Sigmoid colon (tissue), 7 donors: Measurements from ENCODE around the gene ALPK3. TPM values are rescaled to one million over a fixed set of nuclear protein-coding genes. Genes with fewer than 3 reads are reported as not detected.

Experiments used
- DNase-seq: peaks from one replicate; pipeline ENCODE4 v3.0.0-alpha.2; 2019
- H3K27ac ChIP-seq, 4 donors: fragments of 200-600 bp; sonication (generic); one replicate each; pipeline ENCODE4 v1.5.1; 2016 to 2019; ENCODE audit warnings: mild to moderate bottlenecking in 1 of 4
- H3K27me3 ChIP-seq, 3 donors: fragments of 200-600 bp; sonication (generic); one replicate each; pipeline ENCODE4 v1.5.1; 2019; ENCODE audit warnings: mild to moderate bottlenecking in 1 of 3
- H3K36me3 ChIP-seq, 4 donors: fragments of 200-600 bp; sonication (generic); one replicate each; pipeline ENCODE4 v1.5.1; 2016 to 2019
- H3K4me1 ChIP-seq, 4 donors: fragments of 200-600 bp; sonication (generic); one replicate each; pipeline ENCODE4 v1.5.1; 2017 to 2019
- H3K4me3 ChIP-seq, 4 donors: fragments of 200-600 bp; sonication (generic); one replicate each; pipeline ENCODE4 v1.5.1; 2017 to 2019; ENCODE audit warnings: mild to moderate bottlenecking in 2 of 4, moderate library complexity in 1 of 4
- H3K9me3 ChIP-seq, 4 donors: fragments of 200-600 bp in 3 of 4; sonication (generic) in 3 of 4; one replicate each; pipeline versions ENCODE4 v1.5.1 to v1.6.1; 2013 to 2019
- EP300 ChIP-seq, 4 donors: sonication (generic); formaldehyde crosslinking; IDR thresholded peaks; one replicate each; pipeline ENCODE4 v1.6.1; 2017; ENCODE audit warnings: antibody characterized with exemption in 4 of 4
- POLR2A ChIP-seq, 2 donors: fragments of 450-650 bp; IDR thresholded peaks; one replicate each; pipeline ENCODE4 v1.6.1; 2016; ENCODE audit warnings: antibody characterized with exemption in 2 of 2, mild to moderate bottlenecking in 2 of 2, moderate library complexity in 2 of 2
- POLR2AphosphoS5 ChIP-seq, 4 donors: sonication (generic); formaldehyde crosslinking; IDR thresholded peaks; one replicate each; pipeline ENCODE4 v1.6.1; 2017; ENCODE audit warnings: antibody characterized with exemption in 4 of 4
- WGBS, 2 donors: extraction: QIAGEN DNeasy Blood & Tissue Kit; methylation state at CpG; one replicate each; pipeline ENCODE4 v1.1.7; 2013; 5-methylcytosine and 5-hydroxymethylcytosine counted together
- intact Hi-C: fragments of 100-400 bp; cut with DNase I; formaldehyde crosslinking; loops from one replicate; pipeline ENCODE4 v1.15.1; 2023
- polyA plus RNA-seq, 3 donors: library from polyadenylated mRNA; stranded (reverse); fragments of 200-250 nt; gene quantifications; one replicate each; pipeline ENCODE4 v1.2.3, GENCODE V29; 2013
- total RNA-seq, 4 donors: library from RNA; depleted of rRNA; stranded (reverse); fragments of >200 nt; gene quantifications; one replicate each; pipeline ENCODE4 v1.1.0, GENCODE V29; 2016
- TF ChIP-seq, protein P1 (sequence below), 4 experiments: fragments of 450-650 bp in 3 of 4; fragments of 200-600 bp in 1 of 4; IDR thresholded peaks; one replicate each; pipeline ENCODE4 v1.5.1; 2016 to 2019; ENCODE audit warnings: antibody characterized with exemption in 4 of 4, mild to moderate bottlenecking in 3 of 4, moderate library complexity in 2 of 4
- donor health status: healthy with polysubstance abuse.
- donor health status: Bipolar disorder and iron deficiency.
- donor health status: healthy.

The ALPK3 gene
- total and polyA plus RNA-seq, 7 donors: under 0.01 to 41.0 (median 3.9) TPM

DNA sequence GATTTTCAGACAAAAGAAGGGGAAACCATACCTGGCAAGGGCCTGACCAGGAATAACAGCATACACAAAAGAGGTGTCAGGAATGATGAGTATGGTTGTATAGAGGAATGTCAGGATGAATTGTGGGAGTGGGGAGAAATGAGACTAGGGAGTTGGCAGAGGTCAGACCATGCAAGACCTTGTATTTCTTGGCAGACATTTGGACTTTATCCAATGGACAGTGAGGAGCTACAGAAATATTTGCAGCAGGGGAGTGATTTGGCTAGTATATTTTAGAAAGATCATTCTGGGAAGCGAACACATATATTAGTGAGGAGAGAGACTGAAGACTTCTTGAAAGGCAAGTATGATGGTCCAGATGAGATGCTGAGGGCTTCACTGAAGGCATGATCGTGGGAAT is 25.4 kb upstream of the ALPK3 start:
- no peak for DNase-seq
- H3K4me1 ChIP-seq: peaks cover 0 to 33% (median 28%) of the 10 kb centered on the region in 4 donors
- H3K27me3 ChIP-seq: no peaks in the 10 kb centered on the region
- TF ChIP-seq, protein P1, sequence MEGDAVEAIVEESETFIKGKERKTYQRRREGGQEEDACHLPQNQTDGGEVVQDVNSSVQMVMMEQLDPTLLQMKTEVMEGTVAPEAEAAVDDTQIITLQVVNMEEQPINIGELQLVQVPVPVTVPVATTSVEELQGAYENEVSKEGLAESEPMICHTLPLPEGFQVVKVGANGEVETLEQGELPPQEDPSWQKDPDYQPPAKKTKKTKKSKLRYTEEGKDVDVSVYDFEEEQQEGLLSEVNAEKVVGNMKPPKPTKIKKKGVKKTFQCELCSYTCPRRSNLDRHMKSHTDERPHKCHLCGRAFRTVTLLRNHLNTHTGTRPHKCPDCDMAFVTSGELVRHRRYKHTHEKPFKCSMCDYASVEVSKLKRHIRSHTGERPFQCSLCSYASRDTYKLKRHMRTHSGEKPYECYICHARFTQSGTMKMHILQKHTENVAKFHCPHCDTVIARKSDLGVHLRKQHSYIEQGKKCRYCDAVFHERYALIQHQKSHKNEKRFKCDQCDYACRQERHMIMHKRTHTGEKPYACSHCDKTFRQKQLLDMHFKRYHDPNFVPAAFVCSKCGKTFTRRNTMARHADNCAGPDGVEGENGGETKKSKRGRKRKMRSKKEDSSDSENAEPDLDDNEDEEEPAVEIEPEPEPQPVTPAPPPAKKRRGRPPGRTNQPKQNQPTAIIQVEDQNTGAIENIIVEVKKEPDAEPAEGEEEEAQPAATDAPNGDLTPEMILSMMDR (IDR thresholded peaks at IDR 0.05): no peak
- no peak for TF ChIP-seq EP300 (IDR thresholded peaks at IDR 0.05)
- no peak for TF ChIP-seq POLR2A (IDR thresholded peaks at IDR 0.05)
- no peak for TF ChIP-seq POLR2AphosphoS5 (IDR thresholded peaks at IDR 0.05)
- no peak overlapping the region for H3K4me3 ChIP-seq
- intact Hi-C loops: no loop called here
- WGBS, 2 donors: 98% methylated on average over 2 of the region's 2 CpGs
- no peaks in the 10 kb centered on the region for H3K9me3 ChIP-seq
- peaks cover 0 to 46% (median 14%) of the 10 kb centered on the region in 4 donors for H3K36me3 ChIP-seq
- H3K27ac ChIP-seq: no peak overlapping the region

DNA sequence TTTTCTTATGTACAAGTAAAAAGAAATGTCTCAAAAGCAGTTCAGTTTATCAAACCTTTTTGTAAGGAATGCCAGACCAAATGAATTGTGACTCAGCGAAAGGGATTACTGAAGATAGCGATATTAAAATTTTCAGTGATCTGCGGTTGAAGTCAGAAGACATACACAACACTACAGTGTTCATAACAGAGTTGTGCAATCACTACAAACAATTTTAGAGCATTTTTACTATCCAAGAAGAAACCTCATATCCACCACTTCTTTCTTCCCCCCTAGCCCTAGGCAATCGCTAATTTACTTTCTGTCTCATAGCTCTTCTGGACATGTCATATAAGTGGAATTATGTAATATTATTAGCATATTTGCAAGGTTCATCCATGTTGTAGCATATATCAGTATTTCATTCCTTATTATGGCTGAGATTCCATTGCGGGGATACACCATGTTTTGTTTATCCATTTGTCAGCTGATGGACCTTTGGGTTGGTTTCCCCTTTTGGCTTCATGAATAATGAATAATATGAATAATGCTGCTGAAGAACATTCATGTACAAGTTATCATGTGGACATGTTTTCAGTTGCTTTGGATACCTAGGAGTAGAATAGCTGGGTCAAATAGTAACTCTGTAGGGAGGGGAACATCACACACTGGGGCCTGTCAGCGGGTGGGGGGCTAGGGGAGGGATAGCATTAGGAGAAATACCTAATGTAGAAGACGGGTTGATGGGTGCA is 23.6 kb upstream of the ALPK3 start:
- no peaks in the 10 kb centered on the region for H3K9me3 ChIP-seq
- peaks cover 4 to 65% (median 28%) of the 10 kb centered on the region in 4 donors for H3K36me3 ChIP-seq
- intact Hi-C loops: no loop called here
- H3K4me3 ChIP-seq: no peak overlapping the region
- no peaks in the 10 kb centered on the region for H3K27me3 ChIP-seq
- TF ChIP-seq POLR2AphosphoS5 (IDR thresholded peaks at IDR 0.05) (no peak), EP300 (IDR thresholded peaks at IDR 0.05) (no peak), POLR2A (IDR thresholded peaks at IDR 0.05) (no peak)
- TF ChIP-seq, protein P1 (IDR thresholded peaks at IDR 0.05): no peak
- WGBS, 2 donors: 97% methylated on average over 7 of the region's 7 CpGs
- no peak for DNase-seq
- H3K27ac ChIP-seq: no peak overlapping the region
- H3K4me1 ChIP-seq: peaks cover 0 to 17% (median 15%) of the 10 kb centered on the region in 4 donors

DNA sequence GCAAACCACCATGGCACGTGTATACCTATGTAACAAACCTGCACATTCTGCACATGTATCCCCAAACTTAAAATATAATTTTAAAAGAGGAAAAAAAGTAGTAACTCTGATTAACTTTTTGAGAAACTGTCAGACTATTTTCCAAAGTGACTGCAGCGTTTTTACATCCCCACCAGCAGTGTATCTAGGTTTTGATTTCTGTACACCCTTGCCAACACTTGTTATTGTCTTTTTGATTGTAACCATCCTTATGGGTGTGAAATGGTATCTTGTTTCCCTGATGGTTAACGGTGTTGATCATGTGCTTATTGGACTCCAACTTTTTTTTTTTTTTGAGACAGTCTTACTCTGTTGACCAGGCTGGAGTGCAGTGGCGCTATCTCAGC is 23.0 kb upstream of the ALPK3 start:
- Histone ChIP-seq H3K27me3 (no peaks in the 10 kb centered on the region), H3K4me1 (peaks cover 0 to 17% (median 15%) of the 10 kb centered on the region in 4 donors)
- 91 to 98% methylated on average over 4 of the region's 4 CpGs for WGBS, 2 donors

DNA sequence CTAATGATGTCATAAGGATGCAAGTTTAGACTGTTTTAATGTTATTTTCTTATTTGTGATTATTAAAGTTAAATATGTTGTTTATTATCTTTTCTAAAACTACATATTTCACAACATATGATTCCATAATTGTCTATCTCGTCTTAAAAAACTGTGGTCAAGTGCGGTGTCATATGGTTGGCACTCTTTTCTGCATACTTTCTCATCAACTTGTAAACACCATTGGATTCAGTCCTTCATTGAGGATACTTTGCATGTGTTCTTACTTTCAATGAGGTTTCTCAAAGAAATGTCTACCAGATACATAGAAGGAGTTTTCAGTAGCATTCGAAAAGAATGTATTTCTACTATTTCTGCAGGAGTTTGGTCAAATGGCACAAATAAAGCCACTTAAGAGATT is 22.0 kb upstream of the ALPK3 start:
- 90 to 93% methylated on average over 3 of the region's 3 CpGs for WGBS, 2 donors
- intact Hi-C loops: no loop called here
- no peak overlapping the region for H3K27ac ChIP-seq
- H3K4me1 ChIP-seq: peaks cover 0 to 17% (median 15%) of the 10 kb centered on the region in 4 donors
- no peaks in the 10 kb centered on the region for H3K9me3 ChIP-seq
- no peak for TF ChIP-seq POLR2AphosphoS5 (IDR thresholded peaks at IDR 0.05)
- TF ChIP-seq POLR2A (IDR thresholded peaks at IDR 0.05): no peak
- TF ChIP-seq EP300 (IDR thresholded peaks at IDR 0.05): no peak
- TF ChIP-seq, protein P1 (IDR thresholded peaks at IDR 0.05): no peak
- no peaks in the 10 kb centered on the region for H3K27me3 ChIP-seq
- no peak overlapping the region for H3K4me3 ChIP-seq
- H3K36me3 ChIP-seq: peaks cover 18 to 80% (median 44%) of the 10 kb centered on the region in 4 donors
- DNase-seq: no peak

More for the DNA sequence above, 23.0 kb upstream of the ALPK3 start:
- H3K9me3 ChIP-seq: no peaks in the 10 kb centered on the region
- no peak for DNase-seq
- H3K4me3 ChIP-seq: no peak overlapping the region
- no peak overlapping the region for H3K27ac ChIP-seq
- intact Hi-C loops: no loop called here
- TF ChIP-seq EP300 (IDR thresholded peaks at IDR 0.05) (no peak), POLR2AphosphoS5 (IDR thresholded peaks at IDR 0.05) (no peak), POLR2A (IDR thresholded peaks at IDR 0.05) (no peak)
- TF ChIP-seq, protein P1 (IDR thresholded peaks at IDR 0.05): no peak
- H3K36me3 ChIP-seq: peaks cover 9 to 70% (median 34%) of the 10 kb centered on the region in 4 donors
